GM19395 (cell line): ENCODE measurements around the gene TLN1.
A peak's percentile ranks its signal among the peaks of the same experiment; 100 is the strongest.

ENCODE experiments used
- ATAC-seq: cut with Tn5 transposase; IDR thresholded peaks from one replicate; pipeline ENCODE4 v1.9.1; 2021; ENCODE audit warnings: mild to moderate bottlenecking, moderate library complexity; ENCODE audit not compliant: unreplicated experiment

TLN1 gene

GRCh38 chr9:35731415-35732184 lies 395 bp downstream of the TLN1 start:
- ATAC-seq: peak; percentile 0

DNA sequence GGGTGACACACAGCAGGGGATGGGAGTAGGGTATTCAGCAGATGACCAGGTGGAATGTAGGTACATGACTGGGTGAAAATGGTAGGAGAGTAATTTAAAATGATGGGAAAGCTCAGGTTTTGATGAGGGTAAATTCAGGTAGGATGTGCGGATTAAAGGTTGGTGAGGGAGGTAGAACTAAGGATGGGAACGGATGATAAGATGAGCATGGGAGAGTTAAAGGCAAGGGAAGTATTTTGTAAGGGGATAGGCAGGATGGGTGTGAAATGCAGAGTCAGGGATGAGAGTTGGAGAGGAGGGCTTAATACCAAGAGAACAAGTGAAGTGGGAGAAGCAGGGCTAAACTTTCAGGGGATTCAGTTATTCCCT lies 1.5 kb downstream of the TLN1 start:
- ATAC-seq: no peak

DNA sequence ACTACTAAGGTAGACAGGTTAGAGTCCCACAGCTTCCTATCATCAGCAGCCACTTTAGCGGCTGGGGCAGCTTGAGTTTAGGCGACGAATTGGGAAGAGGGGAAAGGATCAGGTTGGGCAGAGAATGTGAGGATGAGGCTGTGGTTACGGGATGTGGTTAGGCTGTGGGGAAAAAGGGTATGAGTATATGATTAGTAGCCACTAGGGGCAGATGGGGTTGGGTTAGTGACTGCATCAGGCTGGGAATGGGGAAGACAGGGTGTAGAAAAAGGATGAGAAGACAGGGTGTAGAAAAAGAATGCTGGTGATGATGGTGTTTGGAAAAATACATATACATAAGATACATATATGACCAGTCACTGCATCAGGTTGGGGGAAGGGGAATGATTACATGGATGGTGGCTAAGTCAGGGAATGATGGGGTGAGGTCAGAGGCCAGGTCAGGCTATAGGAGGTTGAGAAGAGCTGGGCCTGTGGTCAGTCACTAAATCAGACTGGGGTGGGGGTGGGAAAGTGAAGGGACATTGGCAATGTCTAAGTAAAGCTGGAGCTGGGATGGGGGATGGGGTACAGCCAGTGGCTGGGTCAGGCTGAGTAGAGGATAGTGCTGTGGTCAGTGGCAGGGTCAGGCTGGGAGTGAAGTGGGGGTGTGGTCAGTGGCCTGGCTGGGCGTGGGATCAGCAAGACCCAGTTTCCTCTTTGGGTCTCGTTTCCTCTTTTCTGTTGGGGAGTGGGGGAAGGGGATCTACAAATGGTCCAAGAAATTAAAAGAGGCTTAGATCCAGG lies 2.1 kb downstream of the TLN1 start:
- ATAC-seq: no peak

DNA sequence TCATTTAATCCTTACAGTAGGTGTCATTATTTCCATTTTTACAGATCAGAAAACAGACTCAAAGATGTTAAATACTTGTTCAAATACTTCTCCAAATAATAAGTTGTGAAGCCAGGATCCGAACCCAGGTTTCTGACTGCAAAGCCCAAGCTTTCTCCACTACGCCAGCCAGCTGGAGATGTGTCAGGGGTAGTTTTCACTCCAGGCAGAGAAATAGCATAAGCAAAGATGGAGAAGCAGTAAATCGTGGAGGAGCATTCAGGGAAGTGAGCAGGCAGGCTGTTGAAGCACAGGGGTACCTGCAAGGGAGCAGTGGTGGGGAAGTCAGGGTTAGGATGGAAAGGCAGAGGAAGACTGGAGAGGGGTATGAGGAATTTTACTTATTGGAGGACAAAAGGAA lies 2.9 kb downstream of the TLN1 start:
- ATAC-seq: no peak

GRCh38 chr9:35728041-35728971 lies 3.7 kb downstream of the TLN1 start:
- ATAC-seq: no peak

- no peak for ATAC-seq
Measured at GRCh38 chr9:35727676-35728040, 4.3 kb downstream of the TLN1 start.

- no peak for ATAC-seq
Measured at GRCh38 chr9:35726931-35727330, 5.1 kb downstream of the TLN1 start.

DNA sequence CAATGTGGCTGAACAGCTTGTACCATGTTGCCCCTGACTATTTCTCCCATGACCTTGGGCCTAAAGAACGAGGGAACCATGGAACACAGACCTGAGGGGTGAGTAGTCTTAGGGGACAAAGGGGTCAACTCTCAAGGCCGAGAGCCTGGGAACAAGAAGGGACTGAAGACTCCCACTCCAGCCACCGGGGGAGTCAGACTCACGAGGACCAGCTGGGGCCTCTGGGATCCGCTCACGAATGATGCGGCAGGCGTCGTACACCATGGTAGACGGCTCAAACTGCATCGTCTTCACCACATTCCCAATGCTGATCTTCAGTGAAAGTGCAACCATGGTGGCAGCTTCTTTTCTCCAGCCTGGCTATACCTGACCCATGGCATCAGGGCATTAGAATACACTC lies 6.6 kb downstream of the TLN1 start:
- ATAC-seq: no peak

GRCh38 chr9:35723908-35724307 lies 8.1 kb downstream of the TLN1 start:
- ATAC-seq: no peak

DNA sequence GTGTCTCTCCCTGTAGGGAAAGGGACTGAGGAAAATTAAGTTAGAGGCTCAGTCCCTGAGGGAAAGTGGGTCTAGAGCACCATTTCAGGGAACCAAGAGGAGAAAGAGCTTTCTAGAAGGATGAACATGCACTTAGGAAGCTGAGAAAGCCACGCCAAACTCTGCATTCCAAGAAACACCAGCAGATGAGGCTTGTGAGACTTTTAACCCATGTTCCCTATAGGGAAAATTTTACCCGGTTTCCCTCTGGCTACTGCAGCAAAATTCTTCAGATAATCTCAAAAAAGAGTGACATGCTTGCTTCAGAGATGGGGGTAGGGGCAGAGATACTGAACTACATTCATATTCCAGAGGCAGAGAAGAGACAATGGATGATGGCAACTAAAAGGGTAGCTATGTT lies 8.6 kb downstream of the TLN1 start:
- no peak for ATAC-seq

GRCh38 chr9:35719546-35719945 lies 12.4 kb downstream of the TLN1 start:
- ATAC-seq: no peak

GRCh38 chr9:35718721-35719511 lies 13.1 kb downstream of the TLN1 start:
- ATAC-seq: no peak

DNA sequence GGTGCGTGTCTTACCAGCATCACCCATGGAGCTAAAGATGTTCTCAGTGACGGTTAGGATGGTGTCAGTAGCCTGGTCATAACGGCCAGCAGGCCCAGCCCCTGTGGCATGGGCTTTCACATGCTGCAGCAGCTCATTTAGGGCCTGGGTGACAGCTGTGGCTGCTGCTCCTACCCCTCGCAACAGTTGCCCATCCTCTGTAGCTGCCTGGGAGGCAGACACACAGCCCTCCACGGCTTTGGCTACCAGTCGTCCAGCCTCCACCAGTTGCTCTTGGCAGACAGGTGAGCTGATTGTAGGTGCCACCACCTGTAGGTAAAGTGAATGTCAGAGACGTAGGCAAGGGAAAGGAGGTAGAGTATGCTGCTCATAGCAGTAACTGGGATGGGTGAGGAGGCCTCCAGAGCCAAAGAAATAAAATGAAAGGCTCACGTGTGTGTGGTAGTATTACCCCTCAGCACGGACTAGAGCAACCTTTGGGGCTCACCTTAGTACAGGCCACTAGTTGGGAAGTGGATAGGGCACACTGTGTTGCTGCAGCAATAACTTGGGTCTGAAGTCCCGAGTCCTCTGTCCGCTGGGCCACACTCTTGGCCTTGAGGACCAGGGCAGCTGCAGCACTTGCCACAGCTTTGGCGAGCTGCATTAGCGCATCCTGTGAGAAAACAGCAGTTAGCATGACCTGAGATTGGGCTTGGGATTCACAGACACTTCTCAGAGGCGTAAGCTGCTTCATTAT lies 14.7 kb downstream of the TLN1 start:
- ATAC-seq: no peak

GRCh38 chr9:35716230-35716629 lies 15.8 kb downstream of the TLN1 start:
- no peak for ATAC-seq

- no peak for ATAC-seq
Measured at GRCh38 chr9:35714579-35715252, 17.3 kb downstream of the TLN1 start.

DNA sequence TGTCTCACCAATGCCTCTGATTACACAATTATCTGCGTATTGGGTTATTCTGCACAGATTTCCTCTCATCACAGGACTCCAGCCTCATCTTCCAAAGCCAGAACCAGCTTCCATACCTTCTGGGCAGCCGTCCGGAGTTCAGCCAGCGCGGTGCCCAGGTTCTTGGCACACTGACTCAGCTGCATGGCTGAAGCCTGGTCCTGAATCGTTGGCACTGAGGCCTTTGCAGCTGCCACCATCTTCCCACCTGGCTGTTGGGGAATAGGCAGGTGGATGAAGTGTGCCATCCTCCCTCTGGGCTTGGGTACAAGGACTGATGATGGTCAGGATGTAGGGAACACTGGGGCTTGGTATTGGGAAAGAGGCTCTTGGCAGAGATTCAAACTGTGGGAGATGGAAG lies 17.9 kb downstream of the TLN1 start:
- no peak for ATAC-seq

GRCh38 chr9:35713578-35713977 lies 18.4 kb downstream of the TLN1 start:
- no peak for ATAC-seq

DNA sequence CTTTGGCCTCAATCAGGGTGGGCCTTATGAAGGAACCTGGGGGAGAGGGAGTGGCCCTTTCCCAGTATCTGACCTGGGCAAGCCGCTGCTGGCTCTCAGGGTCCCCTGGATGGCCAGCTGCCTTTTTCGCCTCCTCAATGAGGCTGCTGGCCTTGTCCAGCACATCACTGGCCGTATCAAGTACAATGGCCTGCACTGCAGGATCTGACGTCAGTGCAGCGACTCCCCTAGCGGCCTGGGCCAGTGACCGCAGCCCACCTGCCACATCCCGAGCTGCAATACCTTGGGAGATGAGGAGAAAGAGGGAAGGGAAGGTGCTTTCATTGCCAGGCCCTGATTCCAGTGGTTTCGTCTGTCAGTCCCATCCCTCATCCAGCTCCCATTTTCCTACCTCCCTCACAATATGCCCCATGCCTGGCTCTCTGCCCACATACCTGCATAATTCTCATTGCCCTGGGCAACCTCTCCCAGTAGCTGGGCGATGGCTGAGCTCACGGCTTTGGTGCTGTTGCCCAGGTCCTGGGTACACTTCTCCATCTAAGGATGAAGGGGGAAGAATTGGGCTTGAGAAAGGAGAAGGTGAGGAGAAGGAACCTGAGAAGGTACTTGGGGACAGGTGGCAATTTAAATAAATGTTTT lies 19.1 kb downstream of the TLN1 start:
- no peak for ATAC-seq
